Breast epithelium (tissue), 4 donors: ENCODE results near the gene RRP15. TPM values are rescaled to one million over a fixed set of nuclear protein-coding genes. Genes with fewer than 3 reads are reported as not detected.
A peak's percentile ranks its signal among the peaks of the same experiment; 100 is the strongest.

Experiments
- DNase-seq, 2 donors: peaks; one replicate each; pipeline ENCODE4 v3.0.0-alpha.2; 2019; ENCODE audit warnings: low spot score in 2 of 2
- H3K27ac ChIP-seq, 2 donors: fragments of 200-600 bp; sonication (generic) in 1 of 2; one replicate each; pipeline ENCODE4 v1.5.1; 2016 to 2019; ENCODE audit warnings: mild to moderate bottlenecking in 1 of 2
- H3K27me3 ChIP-seq, 2 donors: fragments of 200-600 bp; sonication (generic) in 1 of 2; one replicate each; pipeline versions ENCODE4 v1.5.1 to v1.6.0; 2017 to 2019; ENCODE audit warnings: control low read depth in 1 of 2, mild to moderate bottlenecking in 1 of 2
- H3K36me3 ChIP-seq: fragments of 200-600 bp; one replicate; pipeline ENCODE4 v1.5.1; 2019
- H3K4me1 ChIP-seq, 2 donors: fragments of 200-600 bp; sonication (generic); one replicate each; pipeline ENCODE4 v1.5.1; 2016 to 2019; ENCODE audit warnings: control low read depth in 1 of 2
- H3K4me3 ChIP-seq, 3 donors: fragments of 200-600 bp; sonication (generic); 1 replicate in 2 of 3; 2 replicates in 1 of 3; pipeline ENCODE4 v1.5.1; 2016 to 2019; ENCODE audit warnings: mild to moderate bottlenecking in 3 of 3, moderate library complexity in 2 of 3
- H3K9me3 ChIP-seq, 2 donors: fragments of 200-600 bp; sonication (generic) in 1 of 2; one replicate each; pipeline ENCODE4 v1.5.1; 2016 to 2019; ENCODE audit warnings: control low read depth in 1 of 2
- CTCF ChIP-seq, 3 donors: fragments of 450-650 bp; IDR thresholded peaks; one replicate each; pipeline ENCODE4 v1.5.1; 2016 to 2017; ENCODE audit warnings: antibody characterized with exemption in 3 of 3, mild to moderate bottlenecking in 3 of 3, moderate library complexity in 3 of 3
- POLR2A ChIP-seq: fragments of 450-650 bp; IDR thresholded peaks from one replicate; pipeline ENCODE4 v1.6.1; 2016; ENCODE audit warnings: antibody characterized with exemption, mild to moderate bottlenecking, moderate library complexity
- POLR2AphosphoS5 ChIP-seq, 3 donors: sonication (generic); formaldehyde crosslinking; IDR thresholded peaks; one replicate each; pipeline ENCODE4 v1.6.1; 2017; ENCODE audit warnings: antibody characterized with exemption in 3 of 3
- intact Hi-C: fragments of 100-400 bp; cut with DNase I; formaldehyde crosslinking; loops from one replicate; pipeline ENCODE4 v1.15.1; 2023; ENCODE audit warnings: low total_unique reads
- total RNA-seq, 3 donors: library from RNA; depleted of rRNA; stranded (reverse); fragments of >200 nt; gene quantifications; one replicate each; pipeline ENCODE4 v1.1.0, GENCODE V29; 2016

The RRP15 gene
- total RNA-seq, 3 donors from 2014 or later = 6.2 to 8.8 (median 7.8) TPM

DNA sequence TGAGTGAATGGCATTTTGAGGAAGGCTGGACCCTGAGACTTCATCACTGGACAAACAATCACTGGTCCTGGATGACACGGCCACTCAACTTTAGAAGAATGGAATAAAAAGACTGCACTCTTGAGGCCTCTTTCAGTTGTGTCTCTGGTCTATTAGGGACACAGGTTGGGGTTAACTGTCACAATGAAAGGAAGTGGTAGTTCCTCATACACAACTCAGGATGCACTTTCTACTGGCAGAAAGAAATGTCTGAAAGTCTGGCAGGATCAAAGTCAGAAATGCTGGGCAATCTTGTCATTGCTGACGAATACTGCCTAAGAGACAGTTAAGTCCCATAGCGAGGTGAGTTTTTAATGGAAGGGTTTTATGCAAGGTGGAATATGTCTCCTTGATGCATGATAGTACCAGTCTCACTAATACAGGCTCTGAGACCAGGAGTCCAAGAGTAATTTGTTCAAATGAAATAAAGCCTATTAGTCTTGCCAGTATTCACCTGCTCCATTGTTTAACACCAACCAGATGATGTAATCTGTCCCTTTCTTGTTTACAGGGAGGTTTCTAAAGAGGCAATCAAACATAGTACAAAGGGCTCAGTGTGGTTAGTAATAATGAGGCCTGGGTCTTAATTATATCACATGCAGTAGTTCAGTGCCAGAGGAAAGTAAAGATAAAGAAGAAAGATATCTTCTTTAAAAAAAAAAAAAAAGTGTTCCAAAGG is 11.2 kb upstream of the RRP15 start:
- no peaks in the 10 kb centered on the region for H3K36me3 ChIP-seq
- TF ChIP-seq CTCF (IDR thresholded peaks at IDR 0.05) (no peak), POLR2A (no peak), POLR2AphosphoS5 (IDR thresholded peaks at IDR 0.05) (no peak)
- H3K27me3 ChIP-seq = no peaks in the 10 kb centered on the region
- intact Hi-C loops = no loop called here
- DNase-seq = no peak
- no peak overlapping the region for H3K27ac ChIP-seq
- no peaks in the 10 kb centered on the region for H3K9me3 ChIP-seq
- no peaks in the 10 kb centered on the region for H3K4me1 ChIP-seq
- no peak overlapping the region for H3K4me3 ChIP-seq

GRCh38 chr1:218274511-218274910 is 10.6 kb upstream of the RRP15 start:
- Histone ChIP-seq H3K27ac (no peak overlapping the region), H3K4me3 (no peak overlapping the region), H3K4me1 (no peaks in the 10 kb centered on the region), H3K27me3 (no peaks in the 10 kb centered on the region), H3K36me3 (no peaks in the 10 kb centered on the region), H3K9me3 (no peaks in the 10 kb centered on the region)
- no peak for DNase-seq
- TF ChIP-seq POLR2AphosphoS5 (IDR thresholded peaks at IDR 0.05) = no peak
- no peak for TF ChIP-seq CTCF (IDR thresholded peaks at IDR 0.05)
- no peak for TF ChIP-seq POLR2A
- intact Hi-C loops = no loop called here

- H3K4me3 ChIP-seq = no peak overlapping the region
Measured at GRCh38 chr1:218275823-218276222, 9.3 kb upstream of the RRP15 start.

DNA sequence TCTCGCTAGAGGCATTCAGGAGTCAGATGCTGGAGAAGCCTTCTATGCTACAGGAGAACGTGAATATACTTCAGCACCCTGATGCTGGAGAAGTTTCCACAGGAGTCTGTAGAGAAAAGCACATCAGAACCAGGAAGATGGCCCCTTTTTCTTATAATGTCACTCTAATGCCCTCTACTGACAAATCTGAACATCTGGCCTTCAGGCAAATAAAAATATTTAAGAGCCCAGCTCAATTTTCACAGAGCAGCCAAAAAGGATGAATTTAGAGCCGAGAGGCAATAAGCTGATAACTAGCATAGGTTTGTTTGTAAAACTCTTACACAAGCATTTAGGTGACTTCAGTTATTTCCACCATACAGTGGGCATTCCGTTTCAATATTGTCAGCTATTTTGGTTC is 3.8 kb upstream of the RRP15 start:
- TF ChIP-seq POLR2AphosphoS5 (IDR thresholded peaks at IDR 0.05) (no peak), POLR2A (no peak), CTCF (IDR thresholded peaks at IDR 0.05) (no peak)
- no peak for DNase-seq
- Histone ChIP-seq H3K27me3 (peaks cover 0 to 4% of the 10 kb centered on the region in 2 donors), H3K9me3 (no peaks in the 10 kb centered on the region), H3K4me3 (no peak overlapping the region), H3K36me3 (no peaks in the 10 kb centered on the region), H3K27ac (no peak overlapping the region), H3K4me1 (peaks cover 0 to 7% of the 10 kb centered on the region in 2 donors)
- intact Hi-C loops = no loop called here

More at GRCh38 chr1:218275823-218276222, 9.3 kb upstream of the RRP15 start:
- Histone ChIP-seq H3K36me3 (no peaks in the 10 kb centered on the region), H3K27ac (no peak overlapping the region), H3K27me3 (no peaks in the 10 kb centered on the region), H3K9me3 (no peaks in the 10 kb centered on the region), H3K4me1 (no peaks in the 10 kb centered on the region)
- TF ChIP-seq POLR2AphosphoS5 (IDR thresholded peaks at IDR 0.05) (no peak), CTCF (IDR thresholded peaks at IDR 0.05) (no peak), POLR2A (no peak)
- no peak for DNase-seq
- intact Hi-C loops = no loop called here

DNA sequence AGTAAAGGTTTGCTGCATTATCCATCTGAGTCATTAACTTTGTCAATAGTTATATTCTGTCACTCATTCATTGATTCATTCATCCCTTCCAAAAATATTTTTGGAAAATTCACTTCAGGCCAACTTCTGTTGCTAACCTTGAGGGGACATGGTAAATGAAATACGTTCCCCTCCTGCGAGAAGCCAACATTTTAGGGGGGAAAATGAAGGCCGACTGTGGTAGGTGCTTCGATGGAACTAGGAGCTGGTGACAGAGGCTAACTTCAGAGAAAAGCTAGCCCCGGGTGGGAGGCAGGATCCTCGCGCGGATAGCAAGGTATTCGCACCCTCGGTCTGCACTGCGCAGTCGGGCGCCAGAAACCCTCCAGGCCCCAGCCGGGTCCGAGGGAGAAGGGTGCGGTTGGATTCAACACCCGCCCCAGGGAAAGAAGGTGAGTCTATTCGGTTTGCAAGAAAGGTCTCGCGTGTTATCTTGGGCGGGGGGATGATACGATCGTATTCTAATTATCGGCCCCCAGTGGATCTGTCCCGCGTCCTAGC is 646 bp upstream of the RRP15 start:
- intact Hi-C loops = no loop called here
- no peak for TF ChIP-seq CTCF (IDR thresholded peaks at IDR 0.05)
- peak overlapping the region; percentile 61 to 80 (median 78) for H3K4me3 ChIP-seq
- peaks cover 0 to 12% of the 10 kb centered on the region in 2 donors for H3K4me1 ChIP-seq
- no peaks in the 10 kb centered on the region for H3K9me3 ChIP-seq
- peak overlapping the region; percentile 83 to 87 for H3K27ac ChIP-seq
- peaks cover 0 to 4% of the 10 kb centered on the region in 2 donors for H3K27me3 ChIP-seq
- DNase-seq = no peak
- H3K36me3 ChIP-seq = no peaks in the 10 kb centered on the region
